GM19043 (cell line): ENCODE data around the gene RCN2.
A peak's percentile ranks its signal among the peaks of the same experiment; 100 is the strongest.
"Not testable (repeated sequence)": the region's sequence is repeated elsewhere in the genome, so short reads cannot be mapped to it uniquely, and the experiment has no call there.

Experiments
- ATAC-seq: cut with Tn5 transposase; IDR thresholded peaks from one replicate; pipeline ENCODE4 v1.9.1; 2021; ENCODE audit warnings: low read depth; ENCODE audit not compliant: unreplicated experiment

The RCN2 gene, protein sequence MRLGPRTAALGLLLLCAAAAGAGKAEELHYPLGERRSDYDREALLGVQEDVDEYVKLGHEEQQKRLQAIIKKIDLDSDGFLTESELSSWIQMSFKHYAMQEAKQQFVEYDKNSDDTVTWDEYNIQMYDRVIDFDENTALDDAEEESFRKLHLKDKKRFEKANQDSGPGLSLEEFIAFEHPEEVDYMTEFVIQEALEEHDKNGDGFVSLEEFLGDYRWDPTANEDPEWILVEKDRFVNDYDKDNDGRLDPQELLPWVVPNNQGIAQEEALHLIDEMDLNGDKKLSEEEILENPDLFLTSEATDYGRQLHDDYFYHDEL

DNA sequence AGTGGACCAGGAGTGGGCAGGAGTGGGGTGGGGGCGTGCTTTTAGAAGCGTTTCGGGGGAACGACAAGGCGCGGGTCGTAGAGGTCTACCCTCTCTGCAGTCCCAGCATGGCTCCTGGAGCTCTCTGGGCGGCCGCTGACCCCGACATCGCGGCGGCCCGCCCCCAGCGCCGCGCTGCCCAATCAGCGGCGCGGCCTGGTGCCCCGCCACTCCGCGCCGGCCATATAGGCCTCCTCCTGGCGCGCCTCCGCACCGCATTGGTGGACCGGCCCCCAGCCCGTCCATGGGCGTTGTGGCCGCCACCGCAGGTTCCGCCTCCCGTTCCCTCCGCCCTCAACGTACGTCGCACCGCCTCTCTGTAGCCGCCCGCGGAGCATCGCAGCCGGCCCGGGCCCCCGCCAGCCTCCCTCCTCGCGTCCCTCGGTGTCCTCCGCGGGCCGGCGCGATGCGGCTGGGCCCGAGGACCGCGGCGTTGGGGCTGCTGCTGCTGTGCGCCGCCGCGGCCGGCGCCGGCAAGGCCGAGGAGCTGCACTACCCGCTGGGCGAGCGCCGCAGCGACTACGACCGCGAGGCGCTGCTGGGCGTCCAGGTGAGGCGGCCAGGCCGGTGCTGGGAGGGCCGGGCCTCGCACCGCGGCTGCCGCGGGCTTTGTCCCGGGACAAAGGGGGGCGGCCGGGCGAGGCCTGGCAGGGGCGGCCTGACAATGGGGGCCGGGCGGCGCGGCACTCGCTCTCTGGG is at the start of gene RCN2:
Gene RCN2, plus strand, starts transcription at position 353 of the 738 bp plus-strand sequence. Its CDS starts 93 bp downstream, at position 446.
- ATAC-seq, result peak; percentile 94

DNA sequence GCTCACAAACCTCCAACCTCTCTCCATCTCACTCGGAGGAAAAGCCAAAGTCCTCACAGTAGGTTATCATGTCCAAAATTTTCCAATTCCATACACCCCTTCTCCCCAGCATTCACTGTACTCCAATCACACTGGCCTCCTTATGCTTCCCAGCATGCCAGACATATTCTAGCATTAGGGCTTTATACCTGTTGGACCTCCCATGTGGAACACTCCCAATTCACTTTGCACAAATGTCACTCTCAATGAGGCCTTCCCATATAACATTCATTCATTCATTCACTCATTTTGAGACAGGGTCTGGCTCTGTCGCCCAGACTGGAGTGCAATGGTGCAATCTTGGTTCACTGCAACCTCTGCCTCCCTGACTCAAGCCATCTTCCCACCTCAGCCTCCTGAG is 46.3 kb upstream of the RCN2 start:
- ATAC-seq, result no peak

DNA sequence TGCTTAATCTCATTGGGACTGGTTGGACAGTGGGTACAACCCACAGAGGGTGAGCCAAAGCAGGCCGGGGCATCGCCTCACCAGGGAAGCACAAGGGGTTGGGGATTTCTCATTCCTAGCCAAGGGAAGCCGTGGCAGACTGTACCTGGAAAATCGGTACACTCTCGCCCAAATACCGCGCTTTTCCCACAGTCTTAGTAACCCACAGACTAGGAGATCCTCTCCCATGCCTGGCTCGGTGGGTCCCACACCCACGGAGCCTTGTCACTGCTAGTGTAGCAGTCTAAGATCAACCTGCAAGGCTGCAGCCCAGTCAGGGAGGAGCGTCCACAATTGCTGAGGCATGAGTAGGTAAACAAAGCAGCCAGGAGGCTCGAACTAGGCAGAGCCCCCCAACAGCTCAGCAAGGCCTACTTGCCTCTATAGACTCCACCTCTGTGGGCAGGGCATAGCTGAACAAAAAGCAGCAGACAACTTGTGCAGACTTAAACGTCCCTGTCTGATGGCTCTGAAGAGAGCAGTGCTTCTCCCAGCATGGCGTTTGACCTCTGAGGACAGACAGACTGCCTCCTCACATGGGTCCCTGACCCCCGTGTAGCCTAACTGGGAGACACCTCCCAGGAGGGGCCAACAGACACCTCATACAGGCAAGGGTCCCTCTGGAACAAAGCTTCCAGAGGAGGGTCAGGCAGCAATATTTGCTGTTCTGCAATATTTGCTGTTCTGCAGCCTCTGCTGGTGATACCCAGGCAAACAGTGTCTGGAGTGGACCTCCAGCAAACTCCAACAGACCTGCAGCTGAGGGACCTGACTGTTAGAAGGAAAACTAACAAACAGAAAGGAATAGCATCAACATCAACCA is 44.0 kb upstream of the RCN2 start:
- not testable (repeated sequence) for ATAC-seq

DNA sequence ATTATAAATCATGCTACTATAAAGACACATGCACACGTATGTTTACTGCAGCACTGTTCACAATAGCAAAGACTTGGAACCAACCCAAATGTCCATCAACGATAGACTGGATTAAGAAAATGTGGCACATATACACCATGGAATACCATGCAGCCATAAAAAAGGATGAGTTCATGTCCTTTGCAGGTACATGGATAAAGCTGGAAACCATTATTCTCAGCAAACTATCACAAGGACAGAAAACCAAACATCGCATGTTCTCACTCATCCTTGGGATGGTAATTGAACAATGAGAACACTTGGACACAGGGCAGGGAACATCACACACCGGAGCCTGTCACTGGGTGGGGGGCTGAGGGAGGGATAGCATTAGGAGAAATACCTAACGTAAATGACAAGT is 38.7 kb upstream of the RCN2 start:
- not testable (repeated sequence) for ATAC-seq

DNA sequence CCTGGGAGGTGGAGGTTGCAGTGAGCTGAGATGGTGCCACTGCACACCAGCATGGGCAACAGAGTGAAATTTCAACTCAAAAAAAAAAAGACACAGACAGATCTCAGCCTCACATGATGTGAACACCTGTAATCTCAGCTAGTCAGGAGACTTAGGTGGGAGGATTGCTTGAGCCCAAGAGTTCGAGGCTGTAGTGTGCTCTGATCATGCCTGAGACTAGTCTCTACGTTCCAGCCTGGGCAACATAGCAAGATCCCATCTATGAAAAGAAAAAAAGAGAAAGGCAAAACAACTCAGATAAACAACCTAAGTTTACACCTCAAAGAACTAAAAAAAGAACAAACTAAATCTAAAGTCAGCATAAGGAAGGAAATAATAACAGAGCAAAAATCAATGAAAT is 37.4 kb upstream of the RCN2 start:
- ATAC-seq, result no peak

DNA sequence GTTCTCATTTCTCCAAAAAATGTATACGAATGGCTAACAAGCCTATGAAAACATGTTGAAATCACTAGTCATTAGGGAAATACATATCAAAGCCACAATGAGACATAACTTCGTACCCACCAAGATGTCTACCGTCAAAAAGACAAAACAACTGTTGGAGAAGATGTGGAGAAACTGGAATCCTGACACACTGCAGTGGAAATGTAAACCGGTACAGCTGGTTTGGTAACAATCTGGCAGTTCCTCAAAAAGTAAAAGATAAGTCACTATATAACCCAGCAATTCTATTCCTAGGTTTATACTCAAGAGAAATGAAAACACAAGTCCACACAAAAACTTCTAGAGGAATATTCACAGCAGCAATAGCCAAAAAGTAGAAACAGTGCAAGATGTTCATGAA is 33.4 kb upstream of the RCN2 start:
- no peak for ATAC-seq

DNA sequence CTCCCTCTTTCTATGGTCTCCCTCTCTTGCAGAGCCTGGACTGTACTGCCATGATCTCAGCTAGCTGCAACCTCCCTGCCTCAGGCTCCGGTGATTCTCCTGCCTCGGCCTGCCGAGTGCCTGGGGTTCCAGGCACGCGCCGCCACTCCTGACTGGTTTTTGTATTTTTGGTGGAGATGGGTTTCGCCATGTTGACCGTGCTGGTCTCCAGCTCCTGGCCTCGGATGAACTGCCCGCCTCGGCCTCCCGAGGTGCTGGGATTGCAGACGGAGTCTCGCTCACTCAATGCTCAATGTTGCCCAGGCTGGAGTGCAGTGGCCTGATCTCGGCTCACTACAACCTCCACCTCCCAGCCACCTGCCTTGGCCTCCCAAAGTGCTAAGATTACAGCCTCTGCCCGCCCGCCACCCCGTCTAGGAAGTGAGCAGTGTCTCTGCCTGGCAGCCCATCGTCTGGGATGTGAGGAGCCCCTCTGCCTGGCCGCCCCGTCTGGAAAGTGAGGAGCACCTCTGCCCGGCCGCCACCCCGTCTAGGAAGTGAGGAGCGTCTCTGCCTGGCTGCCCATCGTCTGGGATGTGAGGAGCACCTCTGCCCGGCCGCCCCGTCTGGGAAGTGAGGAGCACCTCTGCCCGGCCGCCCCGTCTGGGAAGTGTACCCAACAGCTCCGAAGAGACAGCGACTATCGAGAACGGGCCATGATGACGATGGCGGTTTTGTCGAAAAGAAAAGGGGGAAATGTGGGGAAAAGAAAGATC is 32.2 kb upstream of the RCN2 start:
- not testable (repeated sequence) for ATAC-seq

DNA sequence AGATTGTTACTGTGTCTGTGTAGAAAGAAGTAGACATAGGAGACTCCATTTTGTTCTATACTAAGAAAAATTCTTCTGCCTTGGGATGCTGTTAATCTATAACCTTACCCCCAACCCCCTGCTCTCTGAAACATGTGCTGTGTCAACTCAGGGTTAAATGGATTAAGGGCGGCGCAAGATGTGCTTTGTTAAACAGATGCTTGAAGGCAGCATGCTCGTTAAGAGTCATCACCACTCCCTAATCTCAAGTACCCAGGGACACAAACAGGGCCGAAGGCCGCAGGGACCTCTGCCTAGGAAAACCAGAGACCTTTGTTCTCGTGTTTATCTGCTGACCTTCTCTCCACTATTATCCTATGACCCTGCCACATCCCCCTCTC is 31.6 kb upstream of the RCN2 start:
- ATAC-seq, result not testable (repeated sequence)

DNA sequence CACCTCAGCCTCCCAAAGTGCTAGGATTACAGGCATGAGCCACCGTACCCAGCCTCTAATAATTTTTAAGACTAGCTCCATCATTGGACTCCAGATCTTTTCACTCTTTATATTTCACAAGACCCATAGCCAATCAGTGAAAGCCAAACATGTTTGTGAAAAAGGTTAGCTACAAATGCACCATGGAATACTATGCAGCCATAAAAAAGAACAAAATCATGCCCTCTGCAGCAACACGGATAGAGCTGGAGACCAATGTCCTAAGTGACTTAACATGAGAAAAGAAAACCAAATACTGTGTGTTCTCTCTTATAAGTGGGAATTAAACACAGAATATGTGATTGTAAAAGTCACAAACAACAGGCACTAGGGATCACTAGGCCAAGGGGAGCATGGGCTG is 29.6 kb upstream of the RCN2 start:
- no peak for ATAC-seq

DNA sequence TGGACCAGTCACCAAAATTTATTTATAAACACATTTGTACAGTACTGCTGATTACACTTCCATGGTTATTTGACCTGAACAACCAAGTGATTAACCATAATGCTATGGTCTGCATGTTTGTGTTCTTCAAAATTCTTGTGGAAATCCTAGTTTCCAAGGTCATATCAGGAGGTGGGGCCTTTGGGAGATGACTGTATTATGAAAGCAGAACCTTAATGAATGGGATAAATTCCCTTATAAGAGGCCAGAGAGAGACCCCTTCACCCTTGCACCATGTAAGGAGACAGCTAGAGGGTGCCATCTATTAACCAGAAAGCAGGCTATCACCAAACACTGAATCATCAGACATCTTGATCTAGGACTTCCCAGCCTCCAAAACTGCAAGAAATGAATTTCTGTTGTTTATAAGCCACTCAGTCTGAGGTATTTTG is 28.3 kb upstream of the RCN2 start:
- no peak for ATAC-seq

DNA sequence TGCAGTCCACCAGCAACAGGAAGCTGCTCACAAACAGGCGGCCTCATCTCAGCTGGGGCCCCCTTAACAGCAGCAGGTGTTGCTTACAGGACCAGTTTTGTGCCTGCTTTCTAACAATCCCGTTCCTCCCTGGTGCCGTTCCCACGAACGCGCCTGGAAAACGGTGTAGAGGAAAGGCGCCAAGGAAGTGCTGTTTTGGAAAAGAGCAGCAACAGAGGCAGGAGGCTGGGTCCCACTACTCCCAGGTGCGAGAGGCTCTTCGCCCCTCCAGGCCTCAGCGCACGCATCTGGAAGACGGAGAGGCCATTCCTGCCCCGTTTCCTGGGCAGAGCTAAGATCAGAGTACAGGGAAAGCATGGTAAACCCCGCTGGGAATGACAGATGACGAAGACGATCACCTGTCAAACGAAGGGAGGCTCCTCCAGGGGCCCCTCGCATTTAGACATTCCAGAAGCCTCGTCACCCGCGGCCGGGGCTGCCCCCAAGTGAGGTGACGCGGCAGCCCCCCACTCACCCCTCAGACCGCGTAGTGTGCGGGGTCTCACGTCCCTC is 27.0 kb upstream of the RCN2 start:
- no peak for ATAC-seq

DNA sequence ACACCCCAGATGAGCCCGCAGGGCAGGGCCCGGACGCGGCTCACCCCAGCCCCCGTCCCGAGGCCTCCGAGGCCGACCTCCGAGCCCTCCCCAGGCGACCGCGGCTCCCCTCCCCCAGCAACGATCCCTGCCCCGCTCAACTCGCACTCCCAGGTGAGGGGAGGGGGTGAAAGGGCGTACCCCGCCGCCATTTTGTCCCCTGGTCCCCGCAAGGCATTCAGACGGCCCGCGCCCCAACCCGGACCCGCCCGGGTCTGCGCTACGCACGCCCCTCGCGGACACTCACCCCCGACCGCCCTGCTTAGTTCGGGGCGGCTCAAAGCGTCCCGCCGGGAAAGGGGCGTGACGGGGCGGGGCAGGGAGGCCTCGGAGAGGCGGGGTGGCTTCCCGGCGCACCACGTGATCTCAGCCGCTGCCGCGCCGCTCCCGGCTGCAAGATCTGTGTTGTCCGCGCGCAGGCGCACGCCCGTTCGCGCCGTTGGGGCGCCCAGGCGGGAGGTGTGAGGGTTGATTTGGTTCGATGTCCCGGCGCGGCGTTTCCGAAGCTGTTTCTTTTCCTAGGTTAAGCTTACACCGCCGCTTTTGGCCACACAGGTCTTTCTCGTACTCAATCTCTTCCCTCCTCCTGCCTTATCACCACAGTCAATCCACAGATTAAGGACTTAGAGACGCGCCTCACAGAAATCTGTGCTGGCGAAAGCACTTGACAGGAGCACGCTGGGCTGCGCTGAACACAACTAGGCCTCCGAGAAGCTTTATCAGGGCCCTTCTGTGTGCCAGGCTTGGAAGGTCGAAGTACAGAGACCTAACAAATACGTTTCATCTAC is 26.3 kb upstream of the RCN2 start, which contains the start of gene SCAPER:
Gene SCAPER, minus strand, starts transcription at position 328 of the 827 bp plus-strand sequence. CDS start 21,523 bp downstream, outside the sequence.
- peak; percentile 63 for ATAC-seq

DNA sequence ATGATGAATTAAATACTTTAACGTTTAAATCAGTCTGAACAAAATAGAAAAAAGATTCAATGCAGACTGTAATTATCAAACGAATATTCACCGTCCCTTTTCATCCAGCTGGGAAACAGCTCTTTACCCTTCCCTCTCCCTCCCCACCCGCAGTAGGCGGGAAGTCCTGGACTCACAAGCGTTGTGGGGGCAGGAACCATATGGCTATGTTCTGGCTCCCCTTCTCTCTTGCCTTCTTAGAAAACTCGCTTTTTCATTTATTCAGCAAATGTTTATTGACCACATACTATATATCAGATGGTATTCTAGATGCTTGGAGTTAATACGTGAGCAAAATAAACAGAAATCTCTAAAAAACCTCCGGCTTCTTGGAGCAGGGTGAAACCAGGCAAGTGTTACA is 25.7 kb upstream of the RCN2 start:
- ATAC-seq, result no peak

DNA sequence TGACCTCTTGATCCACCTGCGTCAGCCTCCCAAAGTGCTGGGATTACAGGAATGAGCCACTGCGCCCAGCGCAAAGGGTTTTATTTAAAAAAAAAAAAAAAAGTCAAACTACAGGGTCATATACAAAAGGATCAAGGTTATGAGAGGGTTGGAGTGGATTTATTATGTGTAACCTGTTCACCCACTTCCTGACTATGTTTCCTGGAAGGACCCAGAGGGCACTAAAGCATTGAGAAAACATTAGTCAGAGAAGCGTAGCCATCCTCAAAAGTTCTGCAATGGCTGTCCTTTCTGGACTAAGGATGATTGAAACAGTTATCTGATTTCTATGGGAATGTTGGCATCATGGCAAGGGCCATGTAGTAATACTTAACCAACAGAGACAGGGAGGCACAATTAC is 19.1 kb upstream of the RCN2 start:
- no peak for ATAC-seq

DNA sequence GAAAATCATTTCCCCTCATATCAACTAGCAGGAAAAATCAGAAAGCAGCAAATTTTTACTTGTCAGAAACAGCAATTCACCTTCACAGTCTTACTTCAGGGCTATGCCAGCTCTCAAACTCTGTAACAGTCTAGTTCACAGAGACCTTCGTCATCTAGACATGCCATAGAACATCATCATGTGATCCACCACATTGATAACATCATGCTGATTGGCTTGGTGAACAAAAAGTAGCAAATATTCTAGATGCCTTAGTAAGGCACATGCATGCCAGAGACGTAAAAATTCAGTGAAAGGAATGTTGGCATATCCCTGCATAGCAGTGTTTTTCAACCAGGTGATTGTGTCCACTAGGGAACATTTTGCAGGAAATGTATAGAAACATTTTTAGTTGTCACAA is 17.8 kb upstream of the RCN2 start:
- no peak for ATAC-seq

DNA sequence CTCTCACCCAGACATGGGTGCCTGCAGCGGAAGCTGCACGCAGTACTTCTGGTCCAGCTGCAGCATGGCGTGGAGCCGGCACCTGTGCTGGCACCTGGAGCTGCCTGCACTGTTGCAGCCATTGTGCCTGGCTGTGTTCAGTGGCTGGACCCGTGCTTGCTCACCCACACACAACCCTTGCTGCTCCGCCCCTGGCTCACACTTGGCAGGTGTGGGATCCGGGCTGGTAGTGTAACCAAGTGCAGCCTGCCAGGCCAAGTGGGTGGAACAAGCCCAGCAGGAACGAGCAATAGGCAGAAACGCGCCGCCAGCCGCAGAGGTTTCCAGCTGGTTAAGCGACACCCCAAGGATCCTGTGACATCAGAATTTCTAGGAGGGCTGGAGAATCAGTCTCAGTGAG is 15.2 kb upstream of the RCN2 start:
- ATAC-seq, result no peak

DNA sequence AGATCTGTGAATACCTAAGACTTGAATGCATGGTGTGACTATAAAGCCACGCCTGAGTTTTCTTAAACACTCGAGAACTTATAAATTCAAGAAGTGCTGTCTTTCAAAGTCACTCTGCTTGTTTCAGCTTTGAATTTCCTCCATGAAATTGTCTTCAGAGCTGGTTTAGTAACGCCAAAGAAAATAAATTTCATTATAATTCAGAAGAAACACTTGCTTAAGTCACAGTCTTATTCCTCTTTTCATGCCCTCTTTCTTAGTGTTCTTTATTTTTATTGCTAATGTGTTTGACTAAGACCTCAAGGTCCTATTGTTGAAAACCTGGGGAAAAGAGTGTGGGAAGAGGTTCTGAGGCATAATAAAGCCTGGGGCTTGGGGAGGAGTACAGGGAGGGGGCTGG is 3.3 kb upstream of the RCN2 start:
- ATAC-seq, result no peak

DNA sequence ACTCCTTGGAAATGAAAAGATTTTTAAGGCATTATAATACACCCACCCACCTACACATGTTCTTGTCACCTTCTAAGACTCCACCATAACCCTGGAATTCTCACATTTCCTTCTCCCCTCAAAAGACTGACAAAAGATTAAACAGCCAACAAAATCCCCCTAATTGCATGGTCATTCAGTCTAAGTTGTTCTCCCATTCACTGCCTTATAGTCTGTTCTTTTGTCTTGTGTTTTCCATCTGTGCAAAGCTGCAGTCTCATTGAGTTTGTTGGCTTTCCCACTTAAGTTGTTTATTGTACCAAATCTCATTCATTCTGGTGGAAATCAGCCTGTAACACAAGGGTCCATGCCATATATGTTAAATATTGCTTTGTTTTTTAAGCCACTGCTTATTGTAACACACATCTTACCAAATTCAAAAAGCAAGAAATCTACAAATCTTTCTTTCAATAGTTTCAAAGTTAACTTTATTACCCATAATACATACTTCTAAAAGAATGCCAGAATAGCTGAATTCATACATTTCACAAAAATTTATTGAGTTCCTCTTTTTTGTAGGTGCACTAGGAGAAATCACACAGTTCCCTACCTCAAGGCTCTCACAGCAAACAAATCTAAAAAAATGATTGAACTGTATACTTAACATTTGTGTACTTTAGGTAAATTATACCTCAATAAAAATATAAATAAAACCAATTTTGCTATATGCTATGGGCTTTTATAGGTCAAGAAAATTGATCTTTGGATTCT is 2.4 kb upstream of the RCN2 start:
- no peak for ATAC-seq
